ENCODE results near the gene LRCH4. TPM values are rescaled to one million over a fixed set of nuclear protein-coding genes. Genes with fewer than 3 reads are reported as not detected.

LRCH4 gene
- total and polyA plus RNA-seq, 2 donors (not counting 3 experiments of a cell fraction or from before 2014, with no cell fraction given): 32.1 to 56.1 TPM

GRCh38 chr7:100553032-100553431 lies 32.9 kb downstream of the LRCH4 start:
- H2AFZ ChIP-seq (ENCODE audit: low read depth, low read length): no peak overlapping the region
- POLR2A ChIA-PET: no interaction called here
- intact Hi-C loops (cut with micrococcal nuclease) (no loop called here), dilution Hi-C loops (cut with MboI; ENCODE audit: extremely low pct_ligation_motif_present, low sequenced_read_pairs) (no loop called here)
- no peak overlapping the region for H3K27ac ChIP-seq (ENCODE audit: insufficient read depth, low read depth, low read length)
- no peak overlapping the region for H3K4me3 ChIP-seq (replicated peaks in 1 of 3; ENCODE audit: insufficient read depth in 1 of 3, low read depth in 1 of 3, low read length in 3 of 3)
- TF ChIP-seq JUN (IDR thresholded peaks at IDR 0.05; ENCODE audit: borderline replicate concordance, insufficient read depth, insufficient read length, low read depth): no peak
- no peak for TF ChIP-seq POLR2A (IDR thresholded peaks at IDR 0.05; ENCODE audit: low read depth, low read length)
- TF ChIP-seq EZH2 (IDR thresholded peaks at IDR 0.05; ENCODE audit: borderline replicate concordance, low read depth, low read length, severe bottlenecking): no peak
- H3K79me2 ChIP-seq (ENCODE audit: control insufficient read depth, insufficient read depth, low read length): peaks cover 2% of the 10 kb centered on the region
- H4K20me1 ChIP-seq (replicated peaks; ENCODE audit: control insufficient read depth, extremely low read depth, insufficient read depth, low read length): no peaks in the 10 kb centered on the region
- H3K4me2 ChIP-seq (ENCODE audit: insufficient read depth, low read length): no peak overlapping the region
- FAIRE-seq (no peak), DNase-seq (ENCODE audit: low read depth, low spot score) (no peak)
- no peaks in the 10 kb centered on the region for H3K9me1 ChIP-seq (replicated peaks; ENCODE audit: control insufficient read depth, extremely low read depth, insufficient read depth, low read length)
- H3K4me1 ChIP-seq (ENCODE audit: control insufficient read depth, extremely low read depth, insufficient read depth, low read length): peaks cover 10% of the 10 kb centered on the region
- H3K27me3 ChIP-seq (ENCODE audit: control insufficient read depth in 2 of 2, insufficient read depth in 2 of 2, low read length in 2 of 2): no peaks in the 10 kb centered on the region
- no peaks in the 10 kb centered on the region for H3K9me3 ChIP-seq (replicated peaks; ENCODE audit: control insufficient read depth, insufficient read depth, low read length)
- CTCF ChIA-PET: no interaction called here
- peaks cover 13 to 35% of the 10 kb centered on the region in 2 experiments for H3K36me3 ChIP-seq (ENCODE audit: control insufficient read depth in 2 of 2, extremely low read depth in 1 of 2, insufficient read depth in 2 of 2, low read length in 2 of 2)
- H3K9ac ChIP-seq (replicated peaks; ENCODE audit: extremely low read depth, insufficient read depth, low read length): no peak overlapping the region
- BruUV-seq (replicated peaks): no TSS peak

- FAIRE-seq (no peak), DNase-seq (ENCODE audit: low read depth, low spot score) (no peak)
- Histone ChIP-seq H3K4me2 (ENCODE audit: insufficient read depth, low read length) (no peak overlapping the region), H3K9ac (replicated peaks; ENCODE audit: extremely low read depth, insufficient read depth, low read length) (no peak overlapping the region), H3K27ac (ENCODE audit: insufficient read depth, low read depth, low read length) (no peak overlapping the region), H2AFZ (ENCODE audit: low read depth, low read length) (no peak overlapping the region), H3K36me3 (ENCODE audit: control insufficient read depth in 2 of 2, extremely low read depth in 1 of 2, insufficient read depth in 2 of 2, low read length in 2 of 2) (peaks cover 13 to 35% of the 10 kb centered on the region in 2 experiments), H3K9me3 (replicated peaks; ENCODE audit: control insufficient read depth, insufficient read depth, low read length) (no peaks in the 10 kb centered on the region), H3K4me1 (ENCODE audit: control insufficient read depth, extremely low read depth, insufficient read depth, low read length) (peaks cover 15% of the 10 kb centered on the region), H3K79me2 (ENCODE audit: control insufficient read depth, insufficient read depth, low read length) (peaks cover 2% of the 10 kb centered on the region), H3K4me3 (replicated peaks in 1 of 3; ENCODE audit: insufficient read depth in 1 of 3, low read depth in 1 of 3, low read length in 3 of 3) (no peak overlapping the region), H3K9me1 (replicated peaks; ENCODE audit: control insufficient read depth, extremely low read depth, insufficient read depth, low read length) (no peaks in the 10 kb centered on the region), H4K20me1 (replicated peaks; ENCODE audit: control insufficient read depth, extremely low read depth, insufficient read depth, low read length) (no peaks in the 10 kb centered on the region), H3K27me3 (ENCODE audit: control insufficient read depth in 2 of 2, insufficient read depth in 2 of 2, low read length in 2 of 2) (no peaks in the 10 kb centered on the region)
- intact Hi-C loops (cut with micrococcal nuclease): no loop called here
- ChIA-PET POLR2A (no interaction called here), CTCF (no interaction called here)
- dilution Hi-C loops (cut with MboI; ENCODE audit: extremely low pct_ligation_motif_present, low sequenced_read_pairs): no loop called here
- TF ChIP-seq MAX (IDR thresholded peaks at IDR 0.05; ENCODE audit: insufficient read depth, insufficient read length) (no peak), GATA2 (IDR thresholded peaks at IDR 0.05; ENCODE audit: insufficient read depth, insufficient read length, low read depth, low read length) (no peak), POLR2AphosphoS5 (IDR thresholded peaks at IDR 0.05; ENCODE audit: insufficient read depth, low read depth, low read length) (no peak), JUN (IDR thresholded peaks at IDR 0.05; ENCODE audit: borderline replicate concordance, insufficient read depth, insufficient read length, low read depth) (no peak), MYC (IDR thresholded peaks at IDR 0.05; ENCODE audit: low read depth, low read length) (no peak), FOS (IDR thresholded peaks at IDR 0.05; ENCODE audit: borderline replicate concordance, insufficient read depth, low read length) (no peak), EZH2 (IDR thresholded peaks at IDR 0.05; ENCODE audit: borderline replicate concordance, low read depth, low read length, severe bottlenecking) (no peak), CTCF (IDR thresholded peaks at IDR 0.05; ENCODE audit: extremely low read depth in 1 of 2, insufficient read depth in 1 of 2, low read depth in 1 of 2, low read length in 2 of 2) (no peak), POLR2A (IDR thresholded peaks at IDR 0.05; ENCODE audit: low read depth, low read length) (no peak)
- BruUV-seq (replicated peaks): no TSS peak
Measured at GRCh38 chr7:100552532-100552931, 33.4 kb downstream of the LRCH4 start.
